HepG2 (cell line): ENCODE results near the gene OPRM1. TPM values are rescaled to one million over a fixed set of nuclear protein-coding genes. Genes with fewer than 3 reads are reported as not detected.

ENCODE experiments used
- ATAC-seq: fragments of 200-7000 bp; cut with Tn5 transposase; 3 replicates; pipeline ENCODE4 v1.9.1; 2020; ENCODE audit warnings: mild to moderate bottlenecking, moderate library complexity
- BruUV-seq: library from RNA; stranded (reverse); fragments of 400-500 nt; replicated peaks from 2 replicates; lab custom pipeline; 2021; lab: Mats Ljungman, UMichigan
- CTCF ChIA-PET: fragments of 300-600 bp; formaldehyde crosslinking; extraction: SDS; loops from one replicate; lab custom pipeline; 2021; ENCODE audit warnings: low total read pairs, inconsistent platforms, low intra/inter-chr PET ratio; lab: Yijun Ruan, JAX
- POLR2A ChIA-PET: fragments of 350-600 bp; sonication (Branson Sonifier 250); formaldehyde crosslinking; loops from one replicate; lab custom pipeline; 2020; ENCODE audit warnings: antibody characterized with exemption, inconsistent platforms; lab: Yijun Ruan, JAX
- DNase-seq: peaks from one replicate; pipeline ENCODE4 v3.0.0-alpha.2; 2015; ENCODE audit warnings: low spot score
- FAIRE-seq: peaks from 3 replicates; lab custom pipeline; 2011; peaks lifted over from hg19 to GRCh38; lab: Jason Lieb, UNC
- H2AFZ ChIP-seq: one replicate; pipeline ENCODE4 v1.6.1; 2011; ENCODE audit warnings: low read length, inconsistent platforms
- H3K27ac ChIP-seq: fragments of 300-600 bp; 3 replicates; pipeline ENCODE4 v1.8.0; 2011; ENCODE audit warnings: mixed run types, mild to moderate bottlenecking, mixed read lengths, low read length, inconsistent platforms; ENCODE audit not compliant: insufficient read depth; ENCODE audit errors: extremely low read length
- H3K27me3 ChIP-seq, 2 experiments: fragments of 200-600 bp in 1 of 2; 2 replicates in 1 of 2; 3 replicates in 1 of 2; pipeline versions ENCODE4 v1.6.0 to v1.8.0; 2011; ENCODE audit warnings: low read length in 2 of 2, mild to moderate bottlenecking in 2 of 2, moderate library complexity in 2 of 2, inconsistent platforms in 1 of 2; ENCODE audit not compliant: insufficient read depth in 2 of 2, control insufficient read depth in 1 of 2
- H3K36me3 ChIP-seq, 2 experiments: fragments of 200-600 bp in 1 of 2; replicated peaks in 1 of 2; 2 replicates in 1 of 2; 3 replicates in 1 of 2; pipeline versions ENCODE4 v1.5.1 to v1.8.0; 2011; ENCODE audit warnings: low read length in 2 of 2, inconsistent platforms in 1 of 2; ENCODE audit not compliant: insufficient read depth in 2 of 2, control insufficient read depth in 1 of 2
- H3K4me1 ChIP-seq: 2 replicates; pipeline ENCODE4 v1.5.1; 2012; ENCODE audit warnings: low read length, inconsistent platforms; ENCODE audit not compliant: insufficient read depth
- H3K4me2 ChIP-seq: 2 replicates; pipeline ENCODE4 v1.6.0; 2011; ENCODE audit warnings: low read depth, low read length, inconsistent platforms
- H3K4me3 ChIP-seq, 3 experiments: fragments of 200-600 bp in 1 of 3; sonication (generic), shearing (Covaris generic) in 1 of 3; replicated peaks in 1 of 3; 2 replicates each; pipeline ENCODE4 v1.5.1; 2011 to 2016; ENCODE audit warnings: low read length in 3 of 3, inconsistent platforms in 2 of 3, low read depth in 2 of 3, mild to moderate bottlenecking in 2 of 3, control low read depth in 1 of 3, mixed read lengths in 1 of 3; ENCODE audit not compliant: insufficient read depth in 1 of 3
- H3K79me2 ChIP-seq: one replicate; pipeline ENCODE4 v1.6.1; 2011; ENCODE audit warnings: low read length, inconsistent platforms; ENCODE audit not compliant: insufficient read depth
- H3K9ac ChIP-seq: 2 replicates; pipeline ENCODE4 v1.6.0; 2011; ENCODE audit warnings: mild to moderate bottlenecking, low read depth, low read length, inconsistent platforms; ENCODE audit not compliant: insufficient read depth
- H3K9me3 ChIP-seq: 2 replicates; pipeline ENCODE4 v1.5.1; 2012; ENCODE audit warnings: mild to moderate bottlenecking, low read length
- H4K20me1 ChIP-seq: 2 replicates; pipeline ENCODE4 v1.6.0; 2011; ENCODE audit warnings: inconsistent platforms, mild to moderate bottlenecking, low read length, moderate library complexity; ENCODE audit not compliant: insufficient read depth
- AGO2 ChIP-seq: fragments of 200-400 bp; formaldehyde crosslinking; optimal IDR thresholded peaks from 2 replicates; pipeline ENCODE3; 2017; ENCODE audit warnings: mild to moderate bottlenecking, low read depth, low read length, moderate library complexity
- EZH2 ChIP-seq: conservative IDR thresholded peaks from 2 replicates; pipeline ENCODE4 v1.6.1; 2012; ENCODE audit warnings: mild to moderate bottlenecking, low read depth, low read length, moderate library complexity
- FOXJ3 ChIP-seq: sonication (generic); formaldehyde crosslinking; IDR thresholded peaks from 2 replicates; pipeline ENCODE4 v1.4.0; 2020; ENCODE audit warnings: missing genetic modification reagents, mild to moderate bottlenecking, borderline replicate concordance
- GABPB1 ChIP-seq: IDR thresholded peaks from 2 replicates; pipeline ENCODE4 v1.6.1; 2016; ENCODE audit warnings: mild to moderate bottlenecking, missing genetic modification reagents, moderate library complexity, missing compliant biosample characterization
- NFRKB ChIP-seq: fragments of 450-650 bp; IDR thresholded peaks from 2 replicates; pipeline ENCODE4 v1.6.1; 2017
- SCMH1 ChIP-seq: sonication (generic); formaldehyde crosslinking; IDR thresholded peaks from 2 replicates; pipeline ENCODE4 v1.9.0; 2021; ENCODE audit warnings: missing genetic modification reagents, mild to moderate bottlenecking, borderline replicate concordance
- SP140L ChIP-seq: sonication (generic); formaldehyde crosslinking; IDR thresholded peaks from 2 replicates; pipeline ENCODE4 v1.4.0; 2020; ENCODE audit warnings: missing genetic modification reagents, borderline replicate concordance
- TAF15 ChIP-seq: fragments of 200-400 bp; formaldehyde crosslinking; IDR thresholded peaks from one replicate; pipeline ENCODE4 v1.6.1; 2018; ENCODE audit warnings: mild to moderate bottlenecking, low read depth, low read length; ENCODE audit not compliant: poor library complexity, severe bottlenecking
- TBP ChIP-seq: sonication (generic); formaldehyde crosslinking; IDR thresholded peaks from 2 replicates; pipeline ENCODE4 v1.5.0; 2020; ENCODE audit warnings: missing genetic modification reagents
- TEAD2 ChIP-seq: sonication (generic); formaldehyde crosslinking; IDR thresholded peaks from 2 replicates; pipeline ENCODE4 v1.9.0; 2021; ENCODE audit warnings: missing genetic modification reagents
- ZBTB1 ChIP-seq: sonication (generic); formaldehyde crosslinking; IDR thresholded peaks from 2 replicates; pipeline ENCODE4 v1.4.0; 2020; ENCODE audit warnings: missing genetic modification reagents, borderline replicate concordance
- ZFYVE20 ChIP-seq: sonication (generic); formaldehyde crosslinking; IDR thresholded peaks from 2 replicates; pipeline ENCODE4 v1.8.0; 2023; ENCODE audit warnings: low read depth, mild to moderate bottlenecking, moderate library complexity, missing genetic modification reagents, borderline replicate concordance
- ZNF10 ChIP-seq: sonication (generic); formaldehyde crosslinking; IDR thresholded peaks from 2 replicates; pipeline ENCODE4 v1.4.0; 2020; ENCODE audit warnings: mild to moderate bottlenecking, low read depth, missing genetic modification reagents, borderline replicate concordance
- ZNF558 ChIP-seq: sonication (generic); formaldehyde crosslinking; IDR thresholded peaks from 2 replicates; pipeline ENCODE4 v1.9.0; 2022; ENCODE audit warnings: mild to moderate bottlenecking, missing genetic modification reagents, borderline replicate concordance
- WGBS: methylation state at CpG from one replicate; pipeline ENCODE4 v1.1.6; 2017; ENCODE audit warnings: low lambda C conversion rate; 5-methylcytosine and 5-hydroxymethylcytosine counted together
- in situ Hi-C: cut with HindIII; loops from 2 replicates; pipeline ENCODE4 v1.10.0; 2017; ENCODE audit warnings: low pct_unique_long_range_greater_than_20kb; ENCODE audit not compliant: extremely low pct_ligation_motif_present
- intact Hi-C: fragments of 100-400 bp; cut with micrococcal nuclease; formaldehyde crosslinking; loops from one replicate; pipeline ENCODE4 v1.10.0; 2022; ENCODE audit not compliant: unreplicated experiment
- polyA plus RNA-seq, 8 experiments: library from polyadenylated mRNA; depleted of rRNA in 3 of 8; stranded (reverse) in 7 of 8; unstranded in 1 of 8; fragments of >200 nt; fragmentation: Illumina TruSeq in 4 of 8; extraction: Trizol in 4 of 8; gene quantifications; 2 replicates each; pipeline versions ENCODE4 v1.2.1 to v1.2.3, GENCODE V29; 2011 to 2016; ENCODE audit warnings: low read depth in 4 of 8, missing spikeins in 1 of 8, mixed read lengths in 1 of 8; ENCODE audit not compliant: insufficient read depth in 1 of 8
- total RNA-seq, 5 experiments: library from RNA; depleted of rRNA; stranded (reverse); fragments of >200 nt; fragmentation: Illumina TruSeq; extraction: Trizol; gene quantifications; 2 replicates each; pipeline ENCODE4 v1.2.3, GENCODE V29; 2016; ENCODE audit warnings: low read depth in 1 of 5
- TF ChIP-seq, protein P1 (sequence below): sonication (generic); formaldehyde crosslinking; IDR thresholded peaks from 2 replicates; pipeline ENCODE4 v1.4.0; 2020; ENCODE audit warnings: missing genetic modification reagents
- TF ChIP-seq, protein P2 (sequence below): sonication (generic); formaldehyde crosslinking; IDR thresholded peaks from 2 replicates; pipeline ENCODE4 v1.5.0; 2020; ENCODE audit warnings: missing genetic modification reagents
- TF ChIP-seq, protein P3 (sequence below): sonication (generic); formaldehyde crosslinking; IDR thresholded peaks from 2 replicates; pipeline ENCODE4 v1.5.0; 2020; ENCODE audit warnings: mild to moderate bottlenecking, missing genetic modification reagents

Gene OPRM1
- total and polyA plus RNA-seq, 2 of the 13 experiments (the other 11 are each of a cell fraction or from before 2014, with no cell fraction given) = not detected

DNA sequence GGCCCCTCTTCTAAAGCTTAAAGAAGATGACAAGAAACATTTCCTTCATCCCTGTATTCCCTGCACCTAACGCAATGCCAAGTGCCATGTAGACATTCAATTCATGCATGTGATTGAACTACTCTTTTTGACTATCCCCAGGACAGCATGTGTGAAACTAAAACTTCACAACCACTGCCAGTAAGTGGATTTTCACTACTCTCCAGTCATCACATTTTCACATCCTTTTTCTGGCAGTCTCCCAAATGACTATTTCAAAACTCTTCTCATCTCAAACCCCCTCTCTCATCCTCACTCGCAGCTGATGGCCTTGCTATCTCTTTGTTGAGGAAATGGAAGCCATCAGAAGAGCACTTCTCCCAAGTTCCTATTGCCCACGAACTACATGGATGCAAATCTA lies 122.6 kb downstream of the OPRM1 start:
- H3K27ac ChIP-seq = no peak overlapping the region
- DNase-seq (no peak), ATAC-seq (no peak), FAIRE-seq (no peak)
- H3K79me2 ChIP-seq = no peaks in the 10 kb centered on the region
- H3K27me3 ChIP-seq = no peaks in the 10 kb centered on the region
- no peak for TF ChIP-seq NFRKB
- TF ChIP-seq TAF15 = no peak
- no peak for TF ChIP-seq SCMH1 (CRISPR knock-in tag)
- TF ChIP-seq, protein P1, sequence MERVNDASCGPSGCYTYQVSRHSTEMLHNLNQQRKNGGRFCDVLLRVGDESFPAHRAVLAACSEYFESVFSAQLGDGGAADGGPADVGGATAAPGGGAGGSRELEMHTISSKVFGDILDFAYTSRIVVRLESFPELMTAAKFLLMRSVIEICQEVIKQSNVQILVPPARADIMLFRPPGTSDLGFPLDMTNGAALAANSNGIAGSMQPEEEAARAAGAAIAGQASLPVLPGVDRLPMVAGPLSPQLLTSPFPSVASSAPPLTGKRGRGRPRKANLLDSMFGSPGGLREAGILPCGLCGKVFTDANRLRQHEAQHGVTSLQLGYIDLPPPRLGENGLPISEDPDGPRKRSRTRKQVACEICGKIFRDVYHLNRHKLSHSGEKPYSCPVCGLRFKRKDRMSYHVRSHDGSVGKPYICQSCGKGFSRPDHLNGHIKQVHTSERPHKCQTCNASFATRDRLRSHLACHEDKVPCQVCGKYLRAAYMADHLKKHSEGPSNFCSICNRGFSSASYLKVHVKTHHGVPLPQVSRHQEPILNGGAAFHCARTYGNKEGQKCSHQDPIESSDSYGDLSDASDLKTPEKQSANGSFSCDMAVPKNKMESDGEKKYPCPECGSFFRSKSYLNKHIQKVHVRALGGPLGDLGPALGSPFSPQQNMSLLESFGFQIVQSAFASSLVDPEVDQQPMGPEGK (CRISPR knock-in tag) = no peak
- TF ChIP-seq, protein P2, sequence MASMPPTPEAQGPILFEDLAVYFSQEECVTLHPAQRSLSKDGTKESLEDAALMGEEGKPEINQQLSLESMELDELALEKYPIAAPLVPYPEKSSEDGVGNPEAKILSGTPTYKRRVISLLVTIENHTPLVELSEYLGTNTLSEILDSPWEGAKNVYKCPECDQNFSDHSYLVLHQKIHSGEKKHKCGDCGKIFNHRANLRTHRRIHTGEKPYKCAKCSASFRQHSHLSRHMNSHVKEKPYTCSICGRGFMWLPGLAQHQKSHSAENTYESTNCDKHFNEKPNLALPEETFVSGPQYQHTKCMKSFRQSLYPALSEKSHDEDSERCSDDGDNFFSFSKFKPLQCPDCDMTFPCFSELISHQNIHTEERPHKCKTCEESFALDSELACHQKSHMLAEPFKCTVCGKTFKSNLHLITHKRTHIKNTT (CRISPR knock-in tag) = no peak
- TF ChIP-seq SP140L = no peak
- TF ChIP-seq EZH2 = no peak
- no peak for TF ChIP-seq ZFYVE20 (CRISPR knock-in tag)
- no peak for TF ChIP-seq AGO2
- TF ChIP-seq, protein P3, sequence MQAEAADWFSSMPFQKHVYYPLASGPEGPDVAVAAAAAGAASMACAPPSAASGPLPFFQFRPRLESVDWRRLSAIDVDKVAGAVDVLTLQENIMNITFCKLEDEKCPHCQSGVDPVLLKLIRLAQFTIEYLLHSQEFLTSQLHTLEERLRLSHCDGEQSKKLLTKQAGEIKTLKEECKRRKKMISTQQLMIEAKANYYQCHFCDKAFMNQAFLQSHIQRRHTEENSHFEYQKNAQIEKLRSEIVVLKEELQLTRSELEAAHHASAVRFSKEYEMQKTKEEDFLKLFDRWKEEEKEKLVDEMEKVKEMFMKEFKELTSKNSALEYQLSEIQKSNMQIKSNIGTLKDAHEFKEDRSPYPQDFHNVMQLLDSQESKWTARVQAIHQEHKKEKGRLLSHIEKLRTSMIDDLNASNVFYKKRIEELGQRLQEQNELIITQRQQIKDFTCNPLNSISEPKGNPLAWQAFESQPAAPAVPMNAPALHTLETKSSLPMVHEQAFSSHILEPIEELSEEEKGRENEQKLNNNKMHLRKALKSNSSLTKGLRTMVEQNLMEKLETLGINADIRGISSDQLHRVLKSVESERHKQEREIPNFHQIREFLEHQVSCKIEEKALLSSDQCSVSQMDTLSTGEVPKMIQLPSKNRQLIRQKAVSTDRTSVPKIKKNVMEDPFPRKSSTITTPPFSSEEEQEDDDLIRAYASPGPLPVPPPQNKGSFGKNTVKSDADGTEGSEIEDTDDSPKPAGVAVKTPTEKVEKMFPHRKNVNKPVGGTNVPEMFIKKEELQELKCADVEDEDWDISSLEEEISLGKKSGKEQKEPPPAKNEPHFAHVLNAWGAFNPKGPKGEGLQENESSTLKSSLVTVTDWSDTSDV (CRISPR knock-in tag) = no peak
- TF ChIP-seq ZNF10 (CRISPR knock-in tag) = no peak
- TF ChIP-seq ZNF558 (CRISPR knock-in tag) = no peak
- TF ChIP-seq TBP (CRISPR knock-in tag) = no peak
- no peak for TF ChIP-seq ZBTB1 (CRISPR knock-in tag)
- TF ChIP-seq GABPB1 = no peak
- no peak for TF ChIP-seq FOXJ3 (CRISPR knock-in tag)
- no peak for TF ChIP-seq TEAD2
- H3K4me3 ChIP-seq = no peak overlapping the region
- no peaks in the 10 kb centered on the region for H3K4me1 ChIP-seq
- no peaks in the 10 kb centered on the region for H3K36me3 ChIP-seq
- BruUV-seq = no TSS peak
- in situ Hi-C loops (loop anchor here (25.0 kb wide), 2 partner anchors 351 to 501 kb away; partner anchors contain the start of gene CNKSR3), intact Hi-C loops (no loop called here)
- no peak overlapping the region for H3K9ac ChIP-seq
- no peak overlapping the region for H2AFZ ChIP-seq
- H3K4me2 ChIP-seq = no peak overlapping the region
- WGBS = under 1% methylated on average over 3 of the region's 3 CpGs
- CTCF ChIA-PET = no interaction called here
- POLR2A ChIA-PET = no interaction called here
- H3K9me3 ChIP-seq = no peaks in the 10 kb centered on the region
- no peaks in the 10 kb centered on the region for H4K20me1 ChIP-seq
